ENCODE data around the gene MAB21L4. TPM values are rescaled to one million over a fixed set of nuclear protein-coding genes. Genes with fewer than 3 reads are reported as not detected.

The MAB21L4 gene
- total RNA-seq, 1 donor from 2014 or later, result not detected

DNA sequence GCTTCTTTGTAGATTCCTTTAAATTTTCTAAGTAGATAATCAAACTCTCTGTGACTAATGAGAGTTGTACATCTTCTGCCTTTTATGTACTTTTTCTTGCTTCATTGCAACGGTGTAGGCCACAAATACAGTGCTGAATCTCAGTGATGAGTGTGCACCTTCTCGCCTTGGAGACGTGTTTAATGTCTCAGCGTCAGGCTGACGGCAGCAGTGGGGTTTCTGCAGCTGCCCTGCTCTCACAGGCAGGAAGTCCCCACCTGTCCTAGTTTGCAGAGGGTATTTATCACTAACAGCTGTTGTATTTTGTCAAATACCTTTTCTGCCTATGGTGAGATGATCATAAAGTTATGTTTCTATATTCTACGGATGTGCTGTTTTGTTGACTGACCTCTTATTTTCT is 14.0 kb downstream of the MAB21L4 start:
- DNase-seq (ENCODE audit: low read depth in 2 of 2), result no peak

GRCh38 chr2:240879105-240879504 is 16.9 kb downstream of the MAB21L4 start:
- no peak for DNase-seq (ENCODE audit: low read depth in 2 of 2)

DNA sequence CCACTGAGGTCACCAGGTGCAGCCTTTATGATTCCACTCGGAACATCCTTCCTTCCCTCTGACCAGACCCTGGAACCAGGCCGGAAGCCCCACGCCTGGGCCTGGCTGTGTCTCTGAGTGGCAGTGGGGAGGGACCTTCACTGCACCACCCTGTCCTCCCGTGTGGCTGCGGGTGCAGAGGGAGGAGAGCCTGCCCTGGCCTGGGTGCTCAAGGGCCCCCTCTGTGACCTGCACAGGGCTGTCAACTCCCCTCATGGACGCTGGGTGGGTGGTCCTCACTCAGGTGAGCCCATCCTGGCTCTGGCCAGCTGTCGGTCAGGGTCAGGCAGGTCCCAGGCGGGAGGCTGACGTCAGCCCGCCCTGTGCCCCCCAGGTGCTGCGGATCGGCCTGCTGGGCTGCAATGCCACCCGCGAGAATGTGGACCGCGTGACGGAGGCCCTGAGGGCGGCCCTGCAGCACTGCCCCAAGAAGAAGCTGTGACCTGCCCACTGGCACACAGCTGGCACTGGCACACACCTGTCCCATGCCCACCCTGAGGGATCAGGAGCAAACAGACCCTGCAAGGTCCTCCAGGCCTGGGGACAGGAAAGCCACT is 17.5 kb downstream of the MAB21L4 start:
- no peak for DNase-seq (ENCODE audit: low read depth in 2 of 2)

DNA sequence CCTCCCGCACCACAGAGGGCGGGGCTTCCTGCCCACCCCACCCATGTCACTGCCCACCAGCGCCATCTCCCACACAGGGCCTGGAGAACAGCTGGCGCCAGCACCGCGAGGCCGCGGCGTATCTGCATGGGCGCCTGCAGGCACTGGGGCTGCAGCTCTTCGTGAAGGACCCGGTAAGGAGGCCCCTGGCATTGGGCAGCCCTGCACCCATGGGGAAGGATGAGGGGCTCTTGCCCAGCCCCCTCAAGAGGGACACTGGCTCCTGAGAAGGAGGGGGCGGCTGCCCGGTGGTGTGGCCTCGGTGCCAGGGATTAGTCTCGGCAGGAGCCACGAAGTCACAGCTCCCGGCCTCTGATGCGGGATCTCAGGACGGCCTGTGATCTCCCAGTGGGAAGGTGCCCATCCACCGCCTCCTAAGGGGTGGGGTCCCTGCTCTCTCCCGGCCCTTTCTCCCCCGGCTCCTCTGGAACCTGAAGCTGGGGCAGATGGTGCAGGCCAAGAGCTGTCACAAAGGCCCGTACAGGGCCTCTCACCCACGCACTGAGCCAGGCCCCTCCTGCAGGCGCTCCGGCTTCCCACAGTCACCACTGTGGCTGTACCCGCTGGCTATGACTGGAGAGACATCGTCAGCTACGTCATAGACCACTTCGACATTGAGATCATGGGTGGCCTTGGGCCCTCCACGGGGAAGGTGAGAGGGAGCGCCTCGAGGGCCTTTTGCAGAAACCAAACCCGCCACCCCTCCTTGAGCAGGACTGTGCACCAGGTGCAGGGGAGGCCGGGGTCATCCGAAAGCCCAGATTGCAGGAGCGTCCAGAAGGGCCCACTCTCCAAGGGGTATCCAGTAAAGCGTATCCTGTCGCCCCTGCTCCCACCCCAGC is 18.3 kb downstream of the MAB21L4 start:
- no peak for DNase-seq (ENCODE audit: low read depth in 2 of 2)

GRCh38 chr2:240876475-240877251 is 19.3 kb downstream of the MAB21L4 start:
- DNase-seq (ENCODE audit: low read depth in 2 of 2), result peak in 1 of 2 donors; percentile 68

- no peak for DNase-seq (ENCODE audit: low read depth in 2 of 2)
Measured at GRCh38 chr2:240876035-240876474, 19.9 kb downstream of the MAB21L4 start.

- DNase-seq (ENCODE audit: low read depth in 2 of 2), result no peak
Measured at GRCh38 chr2:240875228-240876034, 20.5 kb downstream of the MAB21L4 start.

DNA sequence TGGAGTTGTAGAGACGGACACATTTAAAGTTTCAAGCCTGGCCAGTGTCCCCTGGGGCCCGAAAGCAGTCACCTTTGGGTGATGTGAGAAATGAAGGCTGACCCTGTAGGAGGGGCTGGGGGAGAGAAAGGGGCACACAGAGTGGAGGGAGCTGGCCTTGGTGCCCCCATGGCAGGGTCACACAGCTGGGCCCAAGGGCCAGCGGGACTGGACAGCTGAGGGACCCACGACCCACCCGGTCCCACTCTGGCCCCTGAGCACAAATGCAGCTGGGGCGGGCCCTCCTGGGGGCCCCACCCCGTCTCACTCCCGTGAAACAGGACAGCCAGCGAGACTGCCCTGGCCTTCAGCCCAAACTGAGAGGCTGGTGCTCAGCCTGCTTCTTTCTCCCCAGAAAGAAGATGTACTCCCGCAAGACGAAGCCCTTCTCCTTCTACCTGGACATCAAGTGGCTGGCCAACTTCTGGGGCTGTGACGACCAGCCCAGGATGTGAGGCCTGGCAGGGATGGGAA is 21.2 kb downstream of the MAB21L4 start:
- no peak for DNase-seq (ENCODE audit: low read depth in 2 of 2)

DNA sequence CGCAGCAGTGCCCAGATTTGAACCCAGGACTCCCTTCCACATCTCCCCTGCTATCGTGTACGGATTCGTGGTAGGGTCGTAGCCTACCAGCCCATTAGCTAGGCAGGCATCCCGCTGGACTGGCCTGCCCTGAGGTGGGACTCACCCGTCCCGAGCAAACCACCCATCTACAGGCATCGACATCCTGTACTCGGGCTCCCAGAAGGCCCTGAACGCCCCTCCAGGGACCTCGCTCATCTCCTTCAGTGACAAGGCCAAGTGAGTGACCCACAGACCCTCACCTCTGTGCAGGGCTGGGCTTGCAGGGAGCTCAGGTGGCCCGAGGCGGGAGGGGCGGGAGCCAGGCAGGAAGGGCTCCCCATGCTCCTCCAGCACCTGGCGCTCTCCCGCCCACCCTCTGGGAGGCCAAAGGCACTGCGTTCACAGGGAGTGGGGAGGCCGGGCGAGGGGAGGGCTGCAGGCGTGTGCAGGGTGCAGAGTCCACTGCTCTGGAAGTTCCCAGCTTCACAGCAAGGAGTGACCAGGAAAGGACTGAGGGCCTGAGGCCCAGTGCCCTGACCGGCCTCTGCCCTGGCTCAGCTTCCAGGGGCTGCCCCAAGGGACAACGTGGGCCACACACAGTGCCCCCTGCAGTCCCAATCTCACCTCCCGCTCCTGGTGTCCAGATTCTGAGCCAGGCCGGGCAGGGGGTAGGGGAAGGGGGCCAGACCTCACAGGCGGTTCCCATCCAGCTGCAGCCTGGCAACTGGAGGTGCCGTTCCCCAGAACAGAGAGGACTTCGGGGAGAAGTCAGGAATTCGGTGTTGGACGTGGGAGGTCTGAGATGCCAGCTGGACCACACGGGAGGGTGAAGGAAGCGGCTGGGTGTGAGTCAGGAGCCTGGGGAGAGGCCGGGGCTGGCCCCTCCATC is 21.9 kb downstream of the MAB21L4 start:
- DNase-seq (ENCODE audit: low read depth in 2 of 2), result no peak

DNA sequence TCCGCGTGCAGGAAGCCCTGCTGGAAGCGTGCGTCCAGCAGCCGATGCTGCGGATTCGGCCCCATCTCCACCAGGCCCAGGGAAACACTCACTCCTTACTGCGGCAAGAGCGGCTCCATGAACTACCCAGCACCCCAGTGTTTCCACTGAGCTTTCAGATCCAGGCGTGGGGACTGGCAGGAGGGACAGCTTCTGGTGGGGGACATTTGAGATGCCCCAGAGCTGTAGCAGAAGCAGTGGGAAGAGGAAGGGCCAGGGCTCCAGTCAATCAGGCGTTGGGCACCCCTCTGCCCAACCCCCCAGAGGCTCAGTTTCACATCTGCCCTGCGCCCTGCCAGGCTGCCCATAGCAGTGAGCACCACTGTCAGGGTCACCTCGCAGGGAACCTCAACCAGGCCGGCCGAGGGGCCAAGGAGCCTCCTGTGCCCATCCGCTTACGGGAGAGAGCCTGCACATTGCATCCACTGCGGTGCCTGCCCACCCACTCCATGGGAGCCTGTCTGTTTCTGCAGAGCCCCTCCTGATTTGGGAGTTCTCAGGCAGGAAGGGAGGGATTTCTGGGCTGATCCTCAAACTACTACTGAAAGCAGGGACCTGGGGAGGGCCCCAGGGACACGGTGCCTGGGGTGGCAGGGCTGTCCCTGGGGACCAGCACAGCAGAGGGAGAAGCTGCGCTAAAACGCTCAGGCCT is 22.7 kb downstream of the MAB21L4 start:
- DNase-seq (ENCODE audit: low read depth in 2 of 2), result no peak

GRCh38 chr2:240872317-240873097 is 23.4 kb downstream of the MAB21L4 start:
- DNase-seq (ENCODE audit: low read depth in 2 of 2), result no peak

DNA sequence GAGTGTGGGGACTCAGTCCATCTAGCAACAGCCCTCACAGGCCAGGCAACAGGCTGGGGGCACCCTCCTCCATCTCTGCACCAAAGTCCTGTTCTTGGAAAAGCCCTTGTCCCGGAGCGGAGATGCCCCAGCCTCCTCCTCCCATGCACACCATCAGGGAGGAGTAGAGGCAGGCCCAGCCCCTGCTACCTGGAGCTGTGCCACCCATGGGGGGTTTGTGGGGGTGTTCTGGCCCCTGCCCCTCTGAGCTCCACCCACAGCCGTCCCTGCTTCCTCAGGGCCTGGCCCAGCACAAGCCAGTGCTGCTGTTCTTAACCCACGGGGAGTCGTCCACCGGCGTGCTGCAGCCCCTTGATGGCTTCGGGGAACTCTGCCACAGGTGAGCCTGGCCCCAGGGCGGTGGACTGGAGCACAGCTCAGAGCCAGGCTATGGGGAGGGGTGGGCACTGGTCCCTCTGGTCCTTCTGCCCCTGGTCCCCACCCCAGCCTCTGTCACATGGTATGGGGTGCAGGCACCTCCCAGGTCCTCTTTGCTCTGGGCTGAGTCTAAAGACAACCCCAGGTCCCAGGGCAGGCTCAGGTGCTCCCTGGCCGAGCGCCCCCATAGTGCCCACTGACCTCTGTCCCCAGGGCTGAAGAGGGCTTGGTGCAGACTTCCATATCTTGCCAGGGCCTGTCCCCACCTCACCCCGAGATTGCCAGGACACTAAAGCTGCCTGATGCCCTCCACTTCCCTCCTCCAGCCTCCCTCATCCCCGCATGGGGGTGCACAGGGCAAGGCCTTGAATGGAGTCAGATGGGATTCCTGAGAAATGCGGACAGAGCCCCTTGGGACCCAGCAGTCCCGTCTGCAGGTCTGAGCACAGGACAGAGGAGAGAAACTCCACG is 24.6 kb downstream of the MAB21L4 start:
- no peak for DNase-seq (ENCODE audit: low read depth in 2 of 2)

GRCh38 chr2:240869956-240870875 is 25.7 kb downstream of the MAB21L4 start:
- DNase-seq (ENCODE audit: low read depth in 2 of 2), result no peak

DNA sequence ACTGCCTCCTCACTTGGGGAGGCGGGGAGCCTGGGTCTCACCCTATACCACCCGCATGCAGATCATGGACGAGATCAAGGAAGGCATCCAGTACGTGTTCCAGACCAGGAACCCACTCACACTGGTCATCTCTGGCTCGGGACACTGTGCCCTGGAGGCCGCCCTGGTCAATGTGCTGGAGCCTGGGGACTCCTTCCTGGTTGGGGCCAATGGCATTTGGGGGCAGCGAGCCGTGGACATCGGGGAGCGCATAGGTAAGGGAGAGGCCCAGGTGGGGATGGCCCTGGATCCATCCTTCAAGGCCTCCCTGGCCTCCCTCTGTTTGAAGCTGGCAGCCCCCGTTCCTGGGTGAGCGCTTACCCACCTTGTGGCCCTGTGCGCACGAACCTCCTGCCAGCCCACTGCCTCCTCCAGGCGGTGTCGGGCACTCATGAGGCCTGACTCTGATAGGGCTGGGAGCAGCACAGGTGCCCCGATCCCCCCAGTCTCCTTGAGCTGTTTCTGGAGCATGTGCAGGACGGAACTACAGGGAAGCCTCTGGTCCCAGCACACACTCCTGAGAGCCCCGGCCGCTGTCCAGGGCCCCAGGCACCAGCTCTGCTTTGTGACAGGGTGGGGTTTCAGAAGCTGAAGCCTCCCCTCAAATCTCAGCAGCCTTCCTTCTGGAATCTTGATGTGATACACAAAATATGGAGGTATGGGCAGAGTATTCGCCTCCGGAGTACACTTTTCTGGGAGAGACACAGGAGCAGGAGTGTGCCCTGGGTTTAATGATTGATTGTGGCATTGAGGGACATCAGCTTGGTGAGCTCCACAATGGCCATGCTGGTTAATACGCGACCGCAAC is 26.6 kb downstream of the MAB21L4 start:
- no peak for DNase-seq (ENCODE audit: low read depth in 2 of 2)

DNA sequence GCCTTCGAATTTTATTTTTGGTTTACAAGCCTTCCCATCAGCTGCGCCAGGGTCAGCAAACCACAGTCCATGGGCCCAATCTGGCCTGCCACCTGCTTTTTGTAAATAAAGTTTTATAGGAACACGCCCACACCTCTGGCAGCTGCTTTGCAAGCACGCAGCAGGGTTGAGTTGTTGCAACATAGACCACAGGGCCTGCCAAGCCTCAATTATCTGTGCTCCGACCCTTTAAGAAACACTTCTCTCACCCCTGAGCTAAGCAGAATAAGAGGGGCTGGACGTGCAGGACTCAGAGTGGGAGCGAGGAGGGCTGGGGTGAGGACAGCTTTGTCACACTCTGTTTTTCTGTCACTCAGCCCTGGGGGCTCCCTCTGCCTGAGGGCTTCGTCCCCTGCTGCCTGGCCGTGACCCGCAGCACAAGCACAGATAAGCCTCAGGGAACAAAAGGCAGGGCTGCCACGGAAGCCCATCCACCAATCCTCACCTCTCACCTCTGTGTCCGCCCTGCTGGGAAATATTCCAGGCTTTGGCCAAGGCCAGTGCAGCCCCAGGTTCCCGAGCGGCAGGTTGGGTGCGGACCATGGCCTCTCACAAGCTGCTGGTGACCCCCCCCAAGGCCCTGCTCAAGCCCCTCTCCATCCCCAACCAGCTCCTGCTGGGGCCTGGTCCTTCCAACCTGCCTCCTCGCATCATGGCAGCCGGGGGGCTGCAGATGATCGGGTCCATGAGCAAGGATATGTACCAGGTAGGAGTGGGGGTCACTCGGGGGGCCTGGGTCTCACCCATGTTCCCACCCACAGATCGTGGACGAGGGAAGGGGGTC is 27.5 kb downstream of the MAB21L4 start, which contains the start of gene AGXT:
AGXT (plus strand) TSS at position 539 of the 823 bp plus-strand sequence; CDS start at position 581, 42 bp downstream.
- DNase-seq (ENCODE audit: low read depth in 2 of 2), result no peak

Measured in lung microvascular endothelial cell (primary cell).